Pancreas (tissue), 10 donors: ENCODE results near the gene STOX2. TPM values are rescaled to one million over a fixed set of nuclear protein-coding genes. Genes with fewer than 3 reads are reported as not detected.

ENCODE experiments used
- ATAC-seq, 4 donors: fragments of 200-7000 bp; cut with Tn5 transposase; one replicate each; pipeline versions ENCODE4 v1.8.0 to v1.9.1; 2020; ENCODE audit warnings: mild to moderate bottlenecking in 4 of 4, moderate library complexity in 4 of 4
- DNase-seq, 6 donors: peaks; one replicate each; pipeline ENCODE4 v3.0.0-alpha.2; 2020
- FAIRE-seq: peaks from 2 replicates; lab custom pipeline; 2012; peaks lifted over from hg19 to GRCh38; lab: Jason Lieb, UNC
- H3K27ac ChIP-seq, 4 donors: fragments of 200-600 bp; sonication (generic); 1 replicate in 3 of 4; 2 replicates in 1 of 4; pipeline versions ENCODE4 v1.5.0 to v1.8.0; 2020
- H3K27me3 ChIP-seq, 4 donors: fragments of 200-600 bp; one replicate each; pipeline ENCODE4 v1.8.0; 2021
- H3K36me3 ChIP-seq, 3 donors: fragments of 200-600 bp; sonication (generic) in 1 of 3; one replicate each; pipeline versions ENCODE4 v1.5.0 to v1.8.0; 2020 to 2021
- H3K4me1 ChIP-seq, 3 donors: fragments of 200-600 bp; one replicate each; pipeline ENCODE4 v1.8.0; 2021
- H3K4me3 ChIP-seq, 4 donors: fragments of 200-600 bp; sonication (generic) in 2 of 4; one replicate each; pipeline versions ENCODE4 v1.5.0 to v1.8.0; 2020 to 2021
- H3K9me3 ChIP-seq, 4 donors: fragments of 200-600 bp; one replicate each; pipeline ENCODE4 v1.8.0; 2021
- WGBS, 2 donors: extraction: QIAGEN DNeasy Blood & Tissue Kit; methylation state at CpG; one replicate each; pipeline ENCODE4 v1.1.7; 2013; 5-methylcytosine and 5-hydroxymethylcytosine counted together
- intact Hi-C, 3 donors: fragments of 100-400 bp; cut with DNase I; formaldehyde crosslinking; loops; one replicate each; pipeline versions ENCODE4 v1.11.1 to v1.14.2; 2022
- polyA plus RNA-seq, 2 donors: library from polyadenylated mRNA; stranded (reverse); fragments of 200-250 nt; gene quantifications; one replicate each; pipeline ENCODE4 v1.2.3, GENCODE V29; 2013
- total RNA-seq, 6 donors: library from RNA; stranded (reverse); fragmentation: NEBNext Ultra II Directional in 4 of 6; extraction: Animal tissue kit (Norgen Biotek cat#: 25700) in 4 of 6; gene quantifications; one replicate each; pipeline versions ENCODE4 v1.2.1 to v1.2.4, GENCODE V29; 2021 to 2023
- TF ChIP-seq, protein P1 (sequence below), 4 donors: fragments of 200-600 bp; sonication (generic) in 3 of 4; IDR thresholded peaks; one replicate each; pipeline versions ENCODE4 v1.5.0 to v1.8.0; 2021; ENCODE audit warnings: antibody characterized with exemption in 4 of 4
- donor health status: healthy with polysubstance abuse.
- donor health status: DM: no; HTN: no; CAD: no; lungs with moderate emphysema.
- donor health status: DM: no; HTN: no; CAD: no.
- donor health status: control.
- donor health status: control.
- donor health status: Bipolar disorder and iron deficiency.
- donor health status: DM: yes; HTN: yes; CAD: no.
- donor health status: DM: no; HTN: no; CAD: no.
- donor health status: DM: no; HTN: no; CAD: no.
- donor health status: DM: yes; HTN: yes; CAD: no.

Gene STOX2
- total and polyA plus RNA-seq, 8 donors, result 3.5 to 11.9 (median 8.8) TPM

DNA sequence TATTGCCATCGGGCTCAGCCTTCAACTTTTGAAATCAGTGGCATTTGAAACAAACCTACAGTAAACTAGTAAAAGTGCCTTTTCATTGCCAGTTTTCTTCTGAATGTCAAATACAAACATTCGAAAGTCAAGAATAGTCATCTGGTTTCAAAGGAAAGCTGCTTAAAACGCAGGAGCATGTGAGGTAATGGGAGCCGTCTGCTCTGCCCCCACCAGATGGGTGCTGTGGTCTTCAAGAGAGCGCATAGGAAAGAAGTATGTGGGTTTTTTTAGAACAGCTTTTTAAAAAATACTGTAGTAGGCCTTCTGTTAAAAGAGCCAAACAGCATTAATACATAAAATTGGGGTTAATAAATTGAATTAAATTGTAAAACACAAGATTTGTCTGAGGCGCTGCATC lies 88.6 kb downstream of the STOX2 start:
- Histone ChIP-seq H3K27ac (no peak overlapping the region), H3K27me3 (no peaks in the 10 kb centered on the region), H3K9me3 (no peaks in the 10 kb centered on the region), H3K4me1 (no peaks in the 10 kb centered on the region), H3K4me3 (no peak overlapping the region), H3K36me3 (no peaks in the 10 kb centered on the region)
- FAIRE-seq (no peak), ATAC-seq (no peak), DNase-seq (no peak)
- TF ChIP-seq, protein P1, sequence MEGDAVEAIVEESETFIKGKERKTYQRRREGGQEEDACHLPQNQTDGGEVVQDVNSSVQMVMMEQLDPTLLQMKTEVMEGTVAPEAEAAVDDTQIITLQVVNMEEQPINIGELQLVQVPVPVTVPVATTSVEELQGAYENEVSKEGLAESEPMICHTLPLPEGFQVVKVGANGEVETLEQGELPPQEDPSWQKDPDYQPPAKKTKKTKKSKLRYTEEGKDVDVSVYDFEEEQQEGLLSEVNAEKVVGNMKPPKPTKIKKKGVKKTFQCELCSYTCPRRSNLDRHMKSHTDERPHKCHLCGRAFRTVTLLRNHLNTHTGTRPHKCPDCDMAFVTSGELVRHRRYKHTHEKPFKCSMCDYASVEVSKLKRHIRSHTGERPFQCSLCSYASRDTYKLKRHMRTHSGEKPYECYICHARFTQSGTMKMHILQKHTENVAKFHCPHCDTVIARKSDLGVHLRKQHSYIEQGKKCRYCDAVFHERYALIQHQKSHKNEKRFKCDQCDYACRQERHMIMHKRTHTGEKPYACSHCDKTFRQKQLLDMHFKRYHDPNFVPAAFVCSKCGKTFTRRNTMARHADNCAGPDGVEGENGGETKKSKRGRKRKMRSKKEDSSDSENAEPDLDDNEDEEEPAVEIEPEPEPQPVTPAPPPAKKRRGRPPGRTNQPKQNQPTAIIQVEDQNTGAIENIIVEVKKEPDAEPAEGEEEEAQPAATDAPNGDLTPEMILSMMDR (IDR thresholded peaks at IDR 0.05), result no peak
- WGBS, 2 donors, result 91 to 96% methylated on average over 6 of the region's 6 CpGs
- intact Hi-C loops, result no loop called here

DNA sequence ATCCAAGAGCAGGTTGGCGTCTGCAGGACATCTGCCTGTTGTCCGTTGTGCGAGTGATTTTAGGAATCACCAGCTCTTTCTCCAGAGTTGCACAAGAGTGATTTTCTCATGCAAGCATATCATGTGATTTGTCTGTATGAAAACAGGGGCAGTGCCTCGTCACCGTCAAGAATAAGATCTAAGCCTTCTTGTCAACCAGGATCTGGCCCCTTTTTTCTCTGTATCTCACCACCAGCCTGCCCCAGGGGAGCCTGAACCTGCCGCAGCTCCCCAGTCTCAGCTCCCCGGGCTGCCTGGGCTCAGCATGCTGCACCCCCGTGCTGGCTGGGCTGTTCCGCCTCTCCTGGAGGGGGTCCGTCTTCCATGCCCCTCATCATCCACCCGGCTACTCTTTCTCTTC lies 90.5 kb downstream of the STOX2 start:
- H3K36me3 ChIP-seq, result no peaks in the 10 kb centered on the region
- intact Hi-C loops, result no loop called here
- WGBS, 2 donors, result 93 to 96% methylated on average over 11 of the region's 11 CpGs
- no peaks in the 10 kb centered on the region for H3K27me3 ChIP-seq
- no peak overlapping the region for H3K4me3 ChIP-seq
- FAIRE-seq (no peak), ATAC-seq (no peak), DNase-seq (no peak)
- no peaks in the 10 kb centered on the region for H3K9me3 ChIP-seq
- no peaks in the 10 kb centered on the region for H3K4me1 ChIP-seq
- no peak overlapping the region for H3K27ac ChIP-seq
- TF ChIP-seq, protein P1 (IDR thresholded peaks at IDR 0.05), result no peak

DNA sequence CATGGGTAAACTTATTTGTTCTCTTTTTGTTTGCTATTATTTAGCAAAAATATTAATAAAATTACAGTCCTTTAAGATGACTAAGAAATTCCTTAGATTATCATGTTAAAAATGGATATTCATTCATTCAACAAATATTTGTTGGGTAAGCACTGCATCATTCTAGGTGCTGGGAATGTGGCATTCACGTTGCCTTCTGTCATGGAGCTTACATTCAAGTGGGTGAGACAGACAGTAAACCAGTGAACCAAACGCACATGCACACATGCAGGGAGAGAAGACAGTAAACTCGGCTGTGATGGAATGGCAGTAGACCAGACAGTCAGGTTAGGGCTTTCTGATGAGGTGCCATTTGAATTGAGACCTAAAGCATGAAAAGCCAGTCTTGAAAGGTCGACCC lies 91.8 kb downstream of the STOX2 start:
- ATAC-seq (no peak), DNase-seq (no peak), FAIRE-seq (no peak)
- Histone ChIP-seq H3K36me3 (no peaks in the 10 kb centered on the region), H3K9me3 (no peaks in the 10 kb centered on the region), H3K4me3 (no peak overlapping the region), H3K27me3 (no peaks in the 10 kb centered on the region), H3K27ac (no peak overlapping the region), H3K4me1 (no peaks in the 10 kb centered on the region)
- TF ChIP-seq, protein P1 (IDR thresholded peaks at IDR 0.05), result no peak
- intact Hi-C loops, result no loop called here
- WGBS, 2 donors, result 85 to 89% methylated on average over 4 of the region's 4 CpGs

DNA sequence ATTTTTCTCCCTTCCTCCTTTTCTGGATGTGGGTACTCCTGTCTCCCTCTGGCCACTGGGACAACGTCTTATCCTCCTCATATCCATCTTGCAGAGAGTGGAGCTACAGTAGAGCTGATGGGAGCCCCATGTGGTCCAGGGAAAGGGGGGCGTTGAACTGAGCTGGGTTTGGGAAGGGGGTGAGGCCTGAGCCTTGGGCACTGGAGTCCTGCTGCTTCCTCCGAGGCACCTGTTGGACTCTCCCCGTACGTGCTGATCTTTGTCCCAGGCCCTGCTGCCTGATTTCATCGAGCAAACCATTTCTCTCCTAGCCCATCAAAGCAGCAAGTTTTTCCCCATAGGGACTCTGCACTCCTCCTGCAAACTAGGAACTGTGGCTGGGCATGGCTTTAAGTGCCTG lies 94.3 kb downstream of the STOX2 start:
- FAIRE-seq, result no peak
- Histone ChIP-seq H3K27me3 (no peaks in the 10 kb centered on the region), H3K27ac (no peak overlapping the region), H3K36me3 (peaks cover 0 to 8% (median 0%) of the 10 kb centered on the region in 3 donors), H3K4me1 (no peaks in the 10 kb centered on the region), H3K9me3 (no peaks in the 10 kb centered on the region), H3K4me3 (no peak overlapping the region)
- intact Hi-C loops, result no loop called here
- TF ChIP-seq, protein P1 (IDR thresholded peaks at IDR 0.05), result no peak
- whole genome bisulfite sequencing, 2 donors, result 90 to 95% methylated on average over 6 of the region's 6 CpGs
- ATAC-seq, result no peak
- no peak for DNase-seq

DNA sequence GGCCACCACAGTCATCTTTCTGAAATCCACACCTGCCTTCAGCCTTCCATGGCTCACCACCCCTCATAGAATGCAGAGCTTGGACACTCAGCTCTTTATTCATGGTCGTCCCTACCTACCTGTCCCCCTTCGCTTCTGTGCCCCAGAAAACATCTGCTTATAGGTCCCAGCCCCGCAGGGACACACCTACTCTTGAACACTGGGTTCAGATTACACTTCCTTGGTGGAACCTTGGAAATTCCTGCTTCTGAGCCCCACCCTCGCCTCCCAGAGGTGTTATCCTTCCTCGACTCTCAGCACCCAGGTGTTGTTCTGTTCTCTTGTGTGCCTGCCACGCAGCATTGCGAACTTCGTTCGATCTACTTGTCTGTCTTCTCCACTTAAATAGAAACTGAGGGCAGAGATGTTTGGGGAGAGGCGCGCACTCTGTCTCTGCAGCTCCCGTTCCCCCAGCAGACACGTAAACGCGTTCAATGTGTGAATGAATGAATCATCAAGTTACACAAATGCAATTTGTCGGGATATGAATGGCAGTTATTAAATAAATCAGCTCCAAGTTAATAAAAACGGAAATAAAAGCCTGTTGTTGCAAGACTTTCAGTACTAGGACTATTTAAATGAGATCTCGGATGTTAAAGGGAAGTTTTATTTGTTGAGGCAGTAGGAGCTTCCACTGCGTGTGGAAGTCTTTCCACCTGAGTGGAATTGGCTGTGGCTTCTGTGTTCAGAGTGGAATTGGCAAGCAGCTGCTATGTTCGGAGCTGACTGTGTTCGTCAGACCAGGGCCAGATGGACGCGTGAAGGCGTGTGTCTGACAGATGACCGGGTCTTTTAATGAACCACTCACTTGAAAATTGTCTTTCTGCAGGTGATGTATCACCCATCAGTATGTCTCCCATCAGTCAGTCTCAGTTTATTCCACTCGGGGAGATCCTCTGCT lies 95.6 kb downstream of the STOX2 start:
- DNase-seq (no peak), ATAC-seq (no peak), FAIRE-seq (no peak)
- Histone ChIP-seq H3K4me1 (no peaks in the 10 kb centered on the region), H3K27ac (no peak overlapping the region), H3K4me3 (no peak overlapping the region), H3K9me3 (no peaks in the 10 kb centered on the region), H3K36me3 (peaks cover 0 to 8% (median 0%) of the 10 kb centered on the region in 3 donors), H3K27me3 (no peaks in the 10 kb centered on the region)
- WGBS, 2 donors, result 91 to 93% methylated on average over 26 of the region's 26 CpGs
- TF ChIP-seq, protein P1 (IDR thresholded peaks at IDR 0.05), result no peak
- intact Hi-C loops, result no loop called here
